Mucosa of descending colon (tissue), 3 donors: ENCODE measurements around the gene CRBN. TPM values are rescaled to one million over a fixed set of nuclear protein-coding genes. Genes with fewer than 3 reads are reported as not detected.

Experiments used
- ATAC-seq: fragments of 200-7000 bp; cut with Tn5 transposase; one replicate; pipeline ENCODE4 v1.9.1; 2020; ENCODE audit warnings: mild to moderate bottlenecking, moderate library complexity
- DNase-seq, 3 donors: peaks; one replicate each; pipeline ENCODE4 v3.0.0-alpha.2; 2020
- H3K36me3 ChIP-seq: fragments of 200-600 bp; one replicate; pipeline ENCODE4 v1.8.0; 2021; ENCODE audit warnings: low read depth, mild to moderate bottlenecking
- H3K4me1 ChIP-seq: fragments of 200-600 bp; one replicate; pipeline ENCODE4 v1.8.0; 2021; ENCODE audit warnings: low read depth, mild to moderate bottlenecking
- H3K4me3 ChIP-seq: fragments of 200-600 bp; one replicate; pipeline ENCODE4 v1.8.0; 2021; ENCODE audit warnings: mild to moderate bottlenecking
- H3K9me3 ChIP-seq: fragments of 200-600 bp; one replicate; pipeline ENCODE4 v1.8.0; 2021; ENCODE audit warnings: mild to moderate bottlenecking
- CTCF ChIP-seq: fragments of 200-600 bp; IDR thresholded peaks from one replicate; pipeline ENCODE4 v1.8.0; 2022; ENCODE audit warnings: antibody characterized with exemption, mild to moderate bottlenecking
- intact Hi-C, 2 donors: fragments of 100-400 bp; cut with DNase I in 1 of 2; cut with micrococcal nuclease in 1 of 2; formaldehyde crosslinking; loops; one replicate each; pipeline versions ENCODE4 v1.11.0 to v1.11.1; 2022; cut with DNase I, micrococcal nuclease
- total RNA-seq, 3 donors: library from RNA; stranded (reverse); fragmentation: NEBNext Ultra II Directional in 2 of 3; extraction: Animal tissue kit (Norgen Biotek cat#: 25700) in 2 of 3; gene quantifications; one replicate each; pipeline versions ENCODE4 v1.2.1 to v1.2.4, GENCODE V29; 2021 to 2023
- donor health status: DM: no; HTN: no; CAD: no; lungs with moderate emphysema.
- donor health status: DM: no; HTN: no; CAD: no.
- donor health status: DM: no; HTN: yes; CAD: no.

CRBN gene
- total RNA-seq, 3 donors from 2014 or later = 35.8 to 65.9 (median 64.8) TPM

GRCh38 chr3:3209714-3210113, 30.2 kb upstream of the CRBN start:
- Histone ChIP-seq H3K9me3 (no peaks in the 10 kb centered on the region), H3K36me3 (no peaks in the 10 kb centered on the region), H3K4me3 (no peak overlapping the region), H3K4me1 (no peaks in the 10 kb centered on the region)
- intact Hi-C loops = loop anchor here in 1 of 2 donors (10.0 kb wide), 1 partner anchor 1085 kb away; no protein-coding TSS in a partner anchor
- no peak for ATAC-seq
- TF ChIP-seq CTCF = no peak
- no peak for DNase-seq

- H3K36me3 ChIP-seq = no peaks in the 10 kb centered on the region
- H3K4me3 ChIP-seq = no peak overlapping the region
- no peak for ATAC-seq
- TF ChIP-seq CTCF = no peak
- intact Hi-C loops = loop anchor here in 1 of 2 donors (10.0 kb wide), 1 partner anchor 1086 kb away; no protein-coding TSS in a partner anchor
- no peaks in the 10 kb centered on the region for H3K4me1 ChIP-seq
- no peaks in the 10 kb centered on the region for H3K9me3 ChIP-seq
- DNase-seq = no peak
Observed at GRCh38 chr3:3209057-3209456, 29.6 kb upstream of the CRBN start.

GRCh38 chr3:3201611-3202010, 22.1 kb upstream of the CRBN start:
- no peak for TF ChIP-seq CTCF
- ATAC-seq = no peak

GRCh38 chr3:3200632-3201212, 21.2 kb upstream of the CRBN start:
- intact Hi-C loops = loop anchor here (2.0 to 10.0 kb wide), 2 partner anchors 798 to 1094 kb away; no protein-coding TSS in a partner anchor
- ATAC-seq (peak; percentile 65), DNase-seq (peak in 1 of 3 donors; percentile 50)
- no peaks in the 10 kb centered on the region for H3K36me3 ChIP-seq
- TF ChIP-seq CTCF = peak; percentile 50
- H3K4me1 ChIP-seq = no peaks in the 10 kb centered on the region
- no peak overlapping the region for H3K4me3 ChIP-seq
- no peaks in the 10 kb centered on the region for H3K9me3 ChIP-seq

More at GRCh38 chr3:3201611-3202010, 22.1 kb upstream of the CRBN start:
- intact Hi-C loops = loop anchor here (2.0 to 10.0 kb wide), 2 partner anchors 797 to 1093 kb away; no protein-coding TSS in a partner anchor
- no peaks in the 10 kb centered on the region for H3K4me1 ChIP-seq
- no peaks in the 10 kb centered on the region for H3K36me3 ChIP-seq
- no peaks in the 10 kb centered on the region for H3K9me3 ChIP-seq
- H3K4me3 ChIP-seq = no peak overlapping the region
- no peak for DNase-seq

- Histone ChIP-seq H3K4me3 (no peak overlapping the region), H3K36me3 (no peaks in the 10 kb centered on the region), H3K4me1 (no peaks in the 10 kb centered on the region), H3K9me3 (no peaks in the 10 kb centered on the region)
- ATAC-seq = no peak
- intact Hi-C loops = loop anchor here in 1 of 2 donors (5.0 kb wide), 1 partner anchor 1093 kb away; no protein-coding TSS in a partner anchor
- no peak for DNase-seq
- no peak for TF ChIP-seq CTCF
Observed at GRCh38 chr3:3199306-3199705, 19.8 kb upstream of the CRBN start.
